Liver (tissue), 3 donors: ENCODE data around the gene LETMD1.

Experiments used
- GABPA ChIP-seq, 2 donors: IDR thresholded peaks in 1 of 2; conservative IDR thresholded peaks in 1 of 2; 2 replicates each; pipeline ENCODE4 v1.6.1; 2016; ENCODE audit warnings: antibody characterized with exemption in 2 of 2, mild to moderate bottlenecking in 1 of 2, moderate library complexity in 1 of 2
- JUND ChIP-seq, 2 donors: IDR thresholded peaks; 2 replicates each; pipeline ENCODE4 v1.6.1; 2016; ENCODE audit warnings: antibody characterized with exemption in 2 of 2
- NR2F2 ChIP-seq: IDR thresholded peaks from 2 replicates; pipeline ENCODE4 v1.6.1; 2016; ENCODE audit warnings: antibody characterized with exemption
- TF ChIP-seq, protein P1 (sequence below): fragments of 150-350 bp; IDR thresholded peaks from 2 replicates; pipeline ENCODE4 v1.5.1; 2017; ENCODE audit warnings: improper control_type of control experiment, low read depth, low read length; ENCODE audit not compliant: missing input control
- TF ChIP-seq, protein P2 (sequence below): IDR thresholded peaks from 2 replicates; pipeline ENCODE4 v1.6.1; 2016; ENCODE audit warnings: antibody characterized with exemption, mild to moderate bottlenecking
- TF ChIP-seq, protein P3 (sequence below): IDR thresholded peaks from 2 replicates; pipeline ENCODE4 v1.6.1; 2016; ENCODE audit warnings: antibody characterized with exemption
- donor health status: healthy.
- donor health status: healthy.

DNA sequence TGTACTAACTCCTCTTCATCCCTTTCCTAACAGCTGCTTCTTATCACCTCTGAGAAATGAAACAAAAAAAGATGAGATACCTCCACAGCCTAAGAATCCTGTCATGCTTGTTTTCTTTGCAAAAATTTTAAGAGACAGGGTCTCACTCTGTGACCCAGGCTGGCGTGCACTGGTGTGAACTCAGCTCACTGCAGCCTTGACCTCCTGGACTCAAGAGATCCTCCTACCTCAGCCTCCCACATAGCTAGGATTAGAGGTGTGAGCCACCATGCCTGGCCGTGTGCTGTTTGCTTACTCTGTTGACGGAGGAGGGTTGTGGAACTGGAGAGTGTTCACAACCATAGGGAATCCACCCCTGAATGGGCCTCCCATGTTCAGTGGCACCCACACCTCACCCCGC, 19.1 kb downstream of the LETMD1 start:
- TF ChIP-seq, protein P1, sequence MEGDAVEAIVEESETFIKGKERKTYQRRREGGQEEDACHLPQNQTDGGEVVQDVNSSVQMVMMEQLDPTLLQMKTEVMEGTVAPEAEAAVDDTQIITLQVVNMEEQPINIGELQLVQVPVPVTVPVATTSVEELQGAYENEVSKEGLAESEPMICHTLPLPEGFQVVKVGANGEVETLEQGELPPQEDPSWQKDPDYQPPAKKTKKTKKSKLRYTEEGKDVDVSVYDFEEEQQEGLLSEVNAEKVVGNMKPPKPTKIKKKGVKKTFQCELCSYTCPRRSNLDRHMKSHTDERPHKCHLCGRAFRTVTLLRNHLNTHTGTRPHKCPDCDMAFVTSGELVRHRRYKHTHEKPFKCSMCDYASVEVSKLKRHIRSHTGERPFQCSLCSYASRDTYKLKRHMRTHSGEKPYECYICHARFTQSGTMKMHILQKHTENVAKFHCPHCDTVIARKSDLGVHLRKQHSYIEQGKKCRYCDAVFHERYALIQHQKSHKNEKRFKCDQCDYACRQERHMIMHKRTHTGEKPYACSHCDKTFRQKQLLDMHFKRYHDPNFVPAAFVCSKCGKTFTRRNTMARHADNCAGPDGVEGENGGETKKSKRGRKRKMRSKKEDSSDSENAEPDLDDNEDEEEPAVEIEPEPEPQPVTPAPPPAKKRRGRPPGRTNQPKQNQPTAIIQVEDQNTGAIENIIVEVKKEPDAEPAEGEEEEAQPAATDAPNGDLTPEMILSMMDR, result no peak
- TF ChIP-seq JUND (IDR thresholded peaks at IDR 0.05) (no peak), NR2F2 (no peak), GABPA (IDR thresholded peaks at IDR 0.05 in 1 of 2, conservative IDR thresholded peaks at IDR 0.05 in 1 of 2) (no peak)
- TF ChIP-seq, protein P2, sequence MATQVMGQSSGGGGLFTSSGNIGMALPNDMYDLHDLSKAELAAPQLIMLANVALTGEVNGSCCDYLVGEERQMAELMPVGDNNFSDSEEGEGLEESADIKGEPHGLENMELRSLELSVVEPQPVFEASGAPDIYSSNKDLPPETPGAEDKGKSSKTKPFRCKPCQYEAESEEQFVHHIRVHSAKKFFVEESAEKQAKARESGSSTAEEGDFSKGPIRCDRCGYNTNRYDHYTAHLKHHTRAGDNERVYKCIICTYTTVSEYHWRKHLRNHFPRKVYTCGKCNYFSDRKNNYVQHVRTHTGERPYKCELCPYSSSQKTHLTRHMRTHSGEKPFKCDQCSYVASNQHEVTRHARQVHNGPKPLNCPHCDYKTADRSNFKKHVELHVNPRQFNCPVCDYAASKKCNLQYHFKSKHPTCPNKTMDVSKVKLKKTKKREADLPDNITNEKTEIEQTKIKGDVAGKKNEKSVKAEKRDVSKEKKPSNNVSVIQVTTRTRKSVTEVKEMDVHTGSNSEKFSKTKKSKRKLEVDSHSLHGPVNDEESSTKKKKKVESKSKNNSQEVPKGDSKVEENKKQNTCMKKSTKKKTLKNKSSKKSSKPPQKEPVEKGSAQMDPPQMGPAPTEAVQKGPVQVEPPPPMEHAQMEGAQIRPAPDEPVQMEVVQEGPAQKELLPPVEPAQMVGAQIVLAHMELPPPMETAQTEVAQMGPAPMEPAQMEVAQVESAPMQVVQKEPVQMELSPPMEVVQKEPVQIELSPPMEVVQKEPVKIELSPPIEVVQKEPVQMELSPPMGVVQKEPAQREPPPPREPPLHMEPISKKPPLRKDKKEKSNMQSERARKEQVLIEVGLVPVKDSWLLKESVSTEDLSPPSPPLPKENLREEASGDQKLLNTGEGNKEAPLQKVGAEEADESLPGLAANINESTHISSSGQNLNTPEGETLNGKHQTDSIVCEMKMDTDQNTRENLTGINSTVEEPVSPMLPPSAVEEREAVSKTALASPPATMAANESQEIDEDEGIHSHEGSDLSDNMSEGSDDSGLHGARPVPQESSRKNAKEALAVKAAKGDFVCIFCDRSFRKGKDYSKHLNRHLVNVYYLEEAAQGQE, result no peak
- TF ChIP-seq, protein P3, sequence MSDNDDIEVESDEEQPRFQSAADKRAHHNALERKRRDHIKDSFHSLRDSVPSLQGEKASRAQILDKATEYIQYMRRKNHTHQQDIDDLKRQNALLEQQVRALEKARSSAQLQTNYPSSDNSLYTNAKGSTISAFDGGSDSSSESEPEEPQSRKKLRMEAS, result no peak
